ENCODE results near the gene KL.
A peak's percentile ranks its signal among the peaks of the same experiment; 100 is the strongest.

Gene KL

DNA sequence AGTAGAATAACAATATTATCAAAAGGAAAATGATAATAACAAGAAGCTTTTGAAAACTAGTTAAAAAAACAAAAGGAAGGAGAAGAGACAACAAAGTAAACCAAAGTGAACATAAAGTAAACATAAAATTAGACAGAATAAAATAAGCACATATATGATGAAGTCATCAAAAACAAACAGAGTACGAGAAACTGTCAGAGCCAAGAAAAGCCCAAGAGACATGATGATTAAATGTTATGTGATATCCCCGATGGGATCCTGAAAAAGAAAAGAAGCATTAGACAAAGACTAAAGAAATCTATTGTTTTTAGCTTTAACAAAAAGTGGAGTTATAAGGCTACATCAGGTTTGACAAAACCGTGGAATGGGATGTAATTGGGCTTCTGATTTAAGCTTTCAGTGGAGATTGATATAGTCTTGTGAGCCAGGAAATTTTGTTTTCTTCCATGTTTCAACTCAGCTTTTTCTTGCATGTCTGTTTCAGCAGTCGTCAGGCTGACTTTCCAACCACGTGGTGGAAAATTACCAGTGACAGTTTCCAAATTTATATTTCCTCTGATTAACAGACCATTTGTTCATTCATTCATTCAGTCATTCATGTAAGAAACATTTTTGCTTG lies 64.9 kb downstream of the KL start (continued):
- TF ChIP-seq EGR2 (tag by site-specific recombination; IDR thresholded peaks at IDR 0.05; ENCODE audit: low read depth) (no peak), ZNF140 (tag by site-specific recombination; IDR thresholded peaks at IDR 0.05) (no peak), ATF2 (tag by site-specific recombination; IDR thresholded peaks at IDR 0.05; ENCODE audit: low read depth) (peak; percentile 77), ZNF664 (tag by site-specific recombination; IDR thresholded peaks at IDR 0.05) (peak; percentile 86; the same call in 1 of the 2 replicates), SCRT1 (tag by site-specific recombination; IDR thresholded peaks at IDR 0.05; ENCODE audit: borderline replicate concordance) (no peak), ZNF623 (tag by site-specific recombination; IDR thresholded peaks at IDR 0.05) (no peak), ZNF544 (tag by site-specific recombination; IDR thresholded peaks at IDR 0.05) (no peak), SP3 (tag by site-specific recombination; IDR thresholded peaks at IDR 0.05) (no peak), HOXC10 (CRISPR knock-in tag; IDR thresholded peaks at IDR 0.05) (no peak), KLF10 (tag by site-specific recombination; IDR thresholded peaks at IDR 0.05) (no peak), ZNF561 (tag by site-specific recombination; IDR thresholded peaks at IDR 0.05; ENCODE audit: borderline replicate concordance) (no peak)
- TF ChIP-seq, protein P1, sequence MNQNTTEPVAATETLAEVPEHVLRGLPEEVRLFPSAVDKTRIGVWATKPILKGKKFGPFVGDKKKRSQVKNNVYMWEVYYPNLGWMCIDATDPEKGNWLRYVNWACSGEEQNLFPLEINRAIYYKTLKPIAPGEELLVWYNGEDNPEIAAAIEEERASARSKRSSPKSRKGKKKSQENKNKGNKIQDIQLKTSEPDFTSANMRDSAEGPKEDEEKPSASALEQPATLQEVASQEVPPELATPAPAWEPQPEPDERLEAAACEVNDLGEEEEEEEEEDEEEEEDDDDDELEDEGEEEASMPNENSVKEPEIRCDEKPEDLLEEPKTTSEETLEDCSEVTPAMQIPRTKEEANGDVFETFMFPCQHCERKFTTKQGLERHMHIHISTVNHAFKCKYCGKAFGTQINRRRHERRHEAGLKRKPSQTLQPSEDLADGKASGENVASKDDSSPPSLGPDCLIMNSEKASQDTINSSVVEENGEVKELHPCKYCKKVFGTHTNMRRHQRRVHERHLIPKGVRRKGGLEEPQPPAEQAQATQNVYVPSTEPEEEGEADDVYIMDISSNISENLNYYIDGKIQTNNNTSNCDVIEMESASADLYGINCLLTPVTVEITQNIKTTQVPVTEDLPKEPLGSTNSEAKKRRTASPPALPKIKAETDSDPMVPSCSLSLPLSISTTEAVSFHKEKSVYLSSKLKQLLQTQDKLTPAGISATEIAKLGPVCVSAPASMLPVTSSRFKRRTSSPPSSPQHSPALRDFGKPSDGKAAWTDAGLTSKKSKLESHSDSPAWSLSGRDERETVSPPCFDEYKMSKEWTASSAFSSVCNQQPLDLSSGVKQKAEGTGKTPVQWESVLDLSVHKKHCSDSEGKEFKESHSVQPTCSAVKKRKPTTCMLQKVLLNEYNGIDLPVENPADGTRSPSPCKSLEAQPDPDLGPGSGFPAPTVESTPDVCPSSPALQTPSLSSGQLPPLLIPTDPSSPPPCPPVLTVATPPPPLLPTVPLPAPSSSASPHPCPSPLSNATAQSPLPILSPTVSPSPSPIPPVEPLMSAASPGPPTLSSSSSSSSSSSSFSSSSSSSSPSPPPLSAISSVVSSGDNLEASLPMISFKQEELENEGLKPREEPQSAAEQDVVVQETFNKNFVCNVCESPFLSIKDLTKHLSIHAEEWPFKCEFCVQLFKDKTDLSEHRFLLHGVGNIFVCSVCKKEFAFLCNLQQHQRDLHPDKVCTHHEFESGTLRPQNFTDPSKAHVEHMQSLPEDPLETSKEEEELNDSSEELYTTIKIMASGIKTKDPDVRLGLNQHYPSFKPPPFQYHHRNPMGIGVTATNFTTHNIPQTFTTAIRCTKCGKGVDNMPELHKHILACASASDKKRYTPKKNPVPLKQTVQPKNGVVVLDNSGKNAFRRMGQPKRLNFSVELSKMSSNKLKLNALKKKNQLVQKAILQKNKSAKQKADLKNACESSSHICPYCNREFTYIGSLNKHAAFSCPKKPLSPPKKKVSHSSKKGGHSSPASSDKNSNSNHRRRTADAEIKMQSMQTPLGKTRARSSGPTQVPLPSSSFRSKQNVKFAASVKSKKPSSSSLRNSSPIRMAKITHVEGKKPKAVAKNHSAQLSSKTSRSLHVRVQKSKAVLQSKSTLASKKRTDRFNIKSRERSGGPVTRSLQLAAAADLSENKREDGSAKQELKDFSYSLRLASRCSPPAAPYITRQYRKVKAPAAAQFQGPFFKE (tag by site-specific recombination; IDR thresholded peaks at IDR 0.05; ENCODE audit: borderline replicate concordance): no peak

GRCh38 chr13:33081666-33082065 lies 65.4 kb downstream of the KL start:
- no peak overlapping the region for H3K4me3 ChIP-seq (ENCODE audit: low read depth, low read length)
- H3K36me3 ChIP-seq (ENCODE audit: control insufficient read depth in 2 of 2, insufficient read depth in 1 of 2, low read length in 2 of 2): no peaks in the 10 kb centered on the region
- H3K27ac ChIP-seq (ENCODE audit: extremely low read depth, low read depth, low read length): no peak overlapping the region
- no peaks in the 10 kb centered on the region for H3K9me3 ChIP-seq (ENCODE audit: control insufficient read depth, insufficient read depth, low read depth, low read length)
- POLR2A ChIA-PET: no interaction called here
- H3K4me1 ChIP-seq (ENCODE audit: control insufficient read depth, insufficient read depth, low read length): peaks cover 5% of the 10 kb centered on the region
- no peak for TF ChIP-seq ZNF132 (tag by site-specific recombination; IDR thresholded peaks at IDR 0.05; ENCODE audit: borderline replicate concordance)
- no peak for TF ChIP-seq MEIS1 (CRISPR knock-in tag; IDR thresholded peaks at IDR 0.05; ENCODE audit: borderline replicate concordance)
- TF ChIP-seq, protein P2, sequence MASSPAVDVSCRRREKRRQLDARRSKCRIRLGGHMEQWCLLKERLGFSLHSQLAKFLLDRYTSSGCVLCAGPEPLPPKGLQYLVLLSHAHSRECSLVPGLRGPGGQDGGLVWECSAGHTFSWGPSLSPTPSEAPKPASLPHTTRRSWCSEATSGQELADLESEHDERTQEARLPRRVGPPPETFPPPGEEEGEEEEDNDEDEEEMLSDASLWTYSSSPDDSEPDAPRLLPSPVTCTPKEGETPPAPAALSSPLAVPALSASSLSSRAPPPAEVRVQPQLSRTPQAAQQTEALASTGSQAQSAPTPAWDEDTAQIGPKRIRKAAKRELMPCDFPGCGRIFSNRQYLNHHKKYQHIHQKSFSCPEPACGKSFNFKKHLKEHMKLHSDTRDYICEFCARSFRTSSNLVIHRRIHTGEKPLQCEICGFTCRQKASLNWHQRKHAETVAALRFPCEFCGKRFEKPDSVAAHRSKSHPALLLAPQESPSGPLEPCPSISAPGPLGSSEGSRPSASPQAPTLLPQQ (tag by site-specific recombination; IDR thresholded peaks at IDR 0.05): no peak
- TF ChIP-seq ZNF354C (tag by site-specific recombination; IDR thresholded peaks at IDR 0.05; ENCODE audit: borderline replicate concordance, low read depth): no peak
- TF ChIP-seq ZNF510 (tag by site-specific recombination; IDR thresholded peaks at IDR 0.05; ENCODE audit: insufficient replicate concordance): no peak
- no peak for TF ChIP-seq ZNF621 (tag by site-specific recombination; IDR thresholded peaks at IDR 0.05)
- no peak for TF ChIP-seq ZNF600 (tag by site-specific recombination; IDR thresholded peaks at IDR 0.05)
- TF ChIP-seq ZFP41 (tag by site-specific recombination; IDR thresholded peaks at IDR 0.05; ENCODE audit: borderline replicate concordance): no peak
- CTCF ChIA-PET: no interaction called here

Data from HEK293 (cell line).